GM12878 (cell line): Measurements from ENCODE around the gene GSK3A. TPM values are rescaled to one million over a fixed set of nuclear protein-coding genes. Genes with fewer than 3 reads are reported as not detected.
A peak's percentile ranks its signal among the peaks of the same experiment; 100 is the strongest.

Experiments used
- ATAC-seq: fragments of 200-7000 bp; cut with Tn5 transposase; 3 replicates; pipeline ENCODE4 v1.9.1; 2020; ENCODE audit warnings: mild to moderate bottlenecking, moderate library complexity
- BruUV-seq: library from RNA; stranded (reverse); fragments of 400-500 nt; replicated peaks from 2 replicates; lab custom pipeline; 2021; lab: Mats Ljungman, UMichigan
- CTCF ChIA-PET: fragments of 300-600 bp; sonication (Branson Sonifier 250); formaldehyde crosslinking; extraction: SDS; loops from one replicate; lab custom pipeline; 2021; ENCODE audit warnings: inconsistent platforms; lab: Yijun Ruan, JAX
- POLR2A ChIA-PET: fragments of 350-600 bp; formaldehyde crosslinking; extraction: SDS; loops from one replicate; lab custom pipeline; 2021; ENCODE audit warnings: inconsistent platforms; lab: Charles Lee
- RAD21 ChIA-PET: fragments of 300-600 bp; sonication (Branson Sonifier 250); formaldehyde crosslinking; loops from one replicate; lab custom pipeline; 2023; ENCODE audit warnings: antibody characterized with exemption; ENCODE audit not compliant: unreplicated experiment; lab: Charles Lee
- SMC1A ChIA-PET: fragments of 300-600 bp; sonication (Branson Sonifier 250); formaldehyde crosslinking; loops from one replicate; lab custom pipeline; 2023; ENCODE audit not compliant: unreplicated experiment, uncharacterized antibody; lab: Charles Lee
- DNase-seq: peaks from one replicate; pipeline ENCODE4 v3.0.0-alpha.2; 2011; ENCODE audit warnings: low read depth, low spot score
- FAIRE-seq: peaks from 3 replicates; lab custom pipeline; 2011; peaks lifted over from hg19 to GRCh38; lab: Jason Lieb, UNC
- H2AFZ ChIP-seq: 2 replicates; pipeline ENCODE4 v1.6.0; 2011; ENCODE audit warnings: low read depth, low read length, control low read depth; ENCODE audit not compliant: control insufficient read depth
- H3K27ac ChIP-seq: 2 replicates; pipeline ENCODE4 v1.5.1; 2011; ENCODE audit warnings: control low read depth; ENCODE audit not compliant: control insufficient read depth, insufficient read depth
- H3K27me3 ChIP-seq, 2 experiments: replicated peaks in 1 of 2; 2 replicates each; pipeline versions ENCODE4 v1.6.0 to v1.6.1; 2011; ENCODE audit warnings: low read length in 1 of 2; ENCODE audit not compliant: control insufficient read depth in 2 of 2, insufficient read depth in 2 of 2
- H3K36me3 ChIP-seq, 2 experiments: 2 replicates each; pipeline ENCODE4 v1.5.1; 2011; ENCODE audit warnings: low read length in 1 of 2; ENCODE audit not compliant: control insufficient read depth in 2 of 2, insufficient read depth in 2 of 2
- H3K4me1 ChIP-seq: 2 replicates; pipeline ENCODE4 v1.6.1; 2011; ENCODE audit warnings: mild to moderate bottlenecking, low read length, moderate library complexity, mixed read lengths; ENCODE audit not compliant: control insufficient read depth, insufficient read depth
- H3K4me2 ChIP-seq: 2 replicates; pipeline ENCODE4 v1.6.0; 2011; ENCODE audit warnings: control low read depth; ENCODE audit not compliant: control insufficient read depth, insufficient read depth
- H3K4me3 ChIP-seq: fragments of 200-600 bp; sonication (generic); 2 replicates; pipeline ENCODE4 v1.5.1; 2016
- H3K79me2 ChIP-seq: 2 replicates; pipeline ENCODE4 v1.6.0; 2011; ENCODE audit warnings: low read length; ENCODE audit not compliant: control insufficient read depth, insufficient read depth
- H3K9ac ChIP-seq: 2 replicates; pipeline ENCODE4 v1.8.0; 2011; ENCODE audit warnings: low read length, control low read depth, mixed read lengths; ENCODE audit not compliant: control insufficient read depth, insufficient read depth
- H3K9me3 ChIP-seq: replicated peaks from 3 replicates; pipeline ENCODE4 v1.5.1; 2011; ENCODE audit warnings: mild to moderate bottlenecking, low read length; ENCODE audit not compliant: control insufficient read depth, insufficient read depth
- H4K20me1 ChIP-seq: 2 replicates; pipeline ENCODE4 v1.6.0; 2011; ENCODE audit not compliant: control insufficient read depth, insufficient read depth
- BCLAF1 ChIP-seq: fragments of 450-650 bp; IDR thresholded peaks from 2 replicates; pipeline ENCODE4 v1.6.1; 2017; ENCODE audit warnings: antibody characterized with exemption, mild to moderate bottlenecking, moderate library complexity
- DPF2 ChIP-seq: fragments of 450-650 bp; IDR thresholded peaks from 2 replicates; pipeline ENCODE4 v1.6.1; 2017; ENCODE audit warnings: mild to moderate bottlenecking
- GATAD2B ChIP-seq: fragments of 450-650 bp; conservative IDR thresholded peaks from 2 replicates; pipeline ENCODE4 v1.6.1; 2017; ENCODE audit warnings: low read depth, mild to moderate bottlenecking, moderate library complexity
- LARP7 ChIP-seq: fragments of 450-650 bp; IDR thresholded peaks from 2 replicates; pipeline ENCODE4 v1.6.1; 2017; ENCODE audit warnings: mild to moderate bottlenecking
- MEF2A ChIP-seq: IDR thresholded peaks from 2 replicates; pipeline ENCODE4 v1.6.1; 2011; ENCODE audit warnings: low read depth, mild to moderate bottlenecking, low read length, moderate library complexity; ENCODE audit not compliant: insufficient read depth
- NBN ChIP-seq: fragments of 450-650 bp; IDR thresholded peaks from 2 replicates; pipeline ENCODE4 v1.6.1; 2016
- NFIC ChIP-seq: IDR thresholded peaks from 2 replicates; pipeline ENCODE4 v1.6.1; 2012; ENCODE audit warnings: low read depth, mild to moderate bottlenecking, inconsistent platforms, low read length, moderate library complexity
- POLR2A ChIP-seq: IDR thresholded peaks from 2 replicates; pipeline ENCODE4 v1.6.1; 2011; ENCODE audit warnings: low read depth, mild to moderate bottlenecking, low read length
- SP1 ChIP-seq: IDR thresholded peaks from one replicate; pipeline ENCODE4 v1.6.1; 2011; ENCODE audit warnings: low read depth, low read length
- SREBF2 ChIP-seq: IDR thresholded peaks from 2 replicates; pipeline ENCODE4 v1.6.1; 2012; ENCODE audit warnings: mild to moderate bottlenecking, low read length
- SRF ChIP-seq, 2 experiments: IDR thresholded peaks; 2 replicates each; pipeline ENCODE4 v1.6.1; 2011; ENCODE audit warnings: low read depth in 2 of 2, low read length in 2 of 2, mild to moderate bottlenecking in 1 of 2, moderate library complexity in 1 of 2
- STAT1 ChIP-seq: fragments of 450-650 bp; conservative IDR thresholded peaks from 2 replicates; pipeline ENCODE4 v1.6.1; 2014; ENCODE audit warnings: antibody characterized with exemption, mild to moderate bottlenecking
- SUPT20H ChIP-seq: IDR thresholded peaks from 2 replicates; pipeline ENCODE4 v1.6.1; 2011; ENCODE audit warnings: low read depth, mild to moderate bottlenecking, low read length, moderate library complexity, borderline replicate concordance; ENCODE audit not compliant: control insufficient read depth
- YBX1 ChIP-seq: fragments of 450-650 bp; IDR thresholded peaks from 2 replicates; pipeline ENCODE4 v1.6.1; 2016; ENCODE audit warnings: antibody characterized with exemption
- ZBTB33 ChIP-seq: fragments of 450-650 bp; IDR thresholded peaks from 2 replicates; pipeline ENCODE4 v1.6.1; 2017; ENCODE audit warnings: mild to moderate bottlenecking
- ZNF207 ChIP-seq: fragments of 450-650 bp; IDR thresholded peaks from 2 replicates; pipeline ENCODE4 v1.6.1; 2014; ENCODE audit warnings: antibody characterized with exemption, mild to moderate bottlenecking, borderline replicate concordance
- ZNF24 ChIP-seq: fragments of 450-650 bp; IDR thresholded peaks from 2 replicates; pipeline ENCODE4 v1.6.1; 2017; ENCODE audit warnings: antibody characterized with exemption, mild to moderate bottlenecking
- ZSCAN29 ChIP-seq: fragments of 450-650 bp; IDR thresholded peaks from 2 replicates; pipeline ENCODE4 v1.6.1; 2017; ENCODE audit warnings: mild to moderate bottlenecking, moderate library complexity
- WGBS: methylation state at CpG from one replicate; pipeline ENCODE4 v1.1.6; 2016; ENCODE audit warnings: low lambda C conversion rate; ENCODE audit not compliant: insufficient replicate concordance, insufficient coverage; ENCODE audit errors: missing lambda C conversion rate; 5-methylcytosine and 5-hydroxymethylcytosine counted together
- in situ Hi-C: fragments of 300-500 bp; cut with MboI; formaldehyde crosslinking; loops from 9 replicates; pipeline ENCODE4 v1.14.3; 2018; ENCODE audit warnings: mixed read lengths
- intact Hi-C: fragments of 100-400 bp; cut with micrococcal nuclease; formaldehyde crosslinking; loops from one replicate; pipeline ENCODE4 v1.14.2; 2022; ENCODE audit not compliant: unreplicated experiment
- polyA plus RNA-seq, 11 experiments: library from polyadenylated mRNA; depleted of rRNA in 4 of 11; unstranded in 6 of 11; stranded (reverse) in 5 of 11; fragments of >200 nt; fragmentation: Nextera tagmentation in 4 of 11; fragmentation: Illumina TruSeq in 1 of 11; extraction: Ambion mirVana in 4 of 11; extraction: Trizol in 1 of 11; gene quantifications; 1 replicate in 1 of 11; 2 replicates in 10 of 11; pipeline versions ENCODE4 v1.2.1 to v1.2.3, GENCODE V29; 2011 to 2016; ENCODE audit warnings: inconsistent platforms in 2 of 11, missing spikeins in 2 of 11, low read depth in 1 of 11
- total RNA-seq, 4 experiments: library from RNA; depleted of rRNA in 3 of 4; stranded (reverse); fragments of >200 nt in 3 of 4; fragmentation: Illumina TruSeq in 1 of 4; extraction: Trizol in 1 of 4; gene quantifications; 2 replicates each; pipeline versions ENCODE4 v1.2.1 to v1.2.3, GENCODE V29; 2013 to 2021

Gene GSK3A
- total and polyA plus RNA-seq, 10 of the 15 experiments (the other 5 are each of a cell fraction or from before 2014, with no cell fraction given), result 1.00 to 47.9 (median 15.2) TPM

- TF ChIP-seq SUPT20H (no peak), ZNF24 (no peak), NBN (no peak; the same call in 1 of the 2 replicates), ZNF207 (peak; percentile 90)
Observed at GRCh38 chr19:42244347-42245220, 2.2 kb upstream of the GSK3A start (continued).

- ChIA-PET RAD21 (interaction anchor here (0.5 to 6.0 kb wide), 17 partner anchors 21 to 283 kb away, joined by 3 to 82 read pairs (median 5); partner anchors contain the start of genes CIC, DEDD2, POU2F2 and RABAC1), CTCF (interaction anchor here (1.3 to 6.7 kb wide), 11 partner anchors 10 to 160 kb away, joined by 3 to 111 read pairs (median 5); partner anchors contain the start of gene ZNF526), SMC1A (interaction anchor here (1.1 to 6.3 kb wide), 8 partner anchors 9 to 133 kb away, joined by 3 to 70 read pairs (median 5); no protein-coding TSS in a partner anchor), POLR2A (interaction anchor here (0.5 to 6.7 kb wide), 19 partner anchors 9 to 259 kb away, joined by 3 to 51 read pairs (median 6); partner anchors contain the start of genes CIC, ERF, POU2F2 and ZNF526)
- BruUV-seq, result no TSS peak
- Histone ChIP-seq H3K4me2 (peak overlapping the region; percentile 98), H3K27ac (peak overlapping the region; percentile 76), H4K20me1 (no peaks in the 10 kb centered on the region), H3K27me3 (no peaks in the 10 kb centered on the region), H3K9me3 (no peaks in the 10 kb centered on the region), H3K9ac (peak overlapping the region; percentile 96), H3K4me3 (peak overlapping the region; percentile 85), H3K4me1 (peaks cover 17% of the 10 kb centered on the region), H3K36me3 (peaks cover 0 to 4% of the 10 kb centered on the region in 2 experiments; a peak in 1 of 4 replicates), H3K79me2 (peaks cover 38% of the 10 kb centered on the region), H2AFZ (no peak overlapping the region; the same call in none of the 2 replicates)
- FAIRE-seq, result no peak
- in situ Hi-C loops, result no loop called here
- WGBS, result 1% methylated on average over 17 of the region's 49 CpGs
- ATAC-seq, result no peak
- DNase-seq, result no peak
- intact Hi-C loops, result loop anchor here (2.0 to 5.0 kb wide), 2 partner anchors 21 to 110 kb away; partner anchors contain the start of genes POU2F2 and ZNF526
- TF ChIP-seq SP1 (no peak), MEF2A (0 out of 2 replicates have a peak, but pooled peaks have one; percentile 19), STAT1 (no peak), LARP7 (0 out of 2 replicates have a peak, but pooled peaks have one; percentile 93), GATAD2B (peak; percentile 87), DPF2 (0 out of 2 replicates have a peak, but pooled peaks have one; percentile 71), POLR2A (no peak), ZNF24 (no peak), SREBF2 (no peak), ZSCAN29 (peak; percentile 65; the same call in 1 of the 2 replicates), BCLAF1 (0 out of 2 replicates have a peak, but pooled peaks have one; percentile 66), YBX1 (no peak), SRF (IDR thresholded peaks at IDR 0.05; ENCODE audit: low read depth in 2 of 2, low read length in 2 of 2) (no peak), NFIC (no peak), ZBTB33 (no peak)
Observed at GRCh38 chr19:42242069-42242511, 312 bp downstream of the GSK3A start.
